HEK293 (cell line): Measurements from ENCODE around the gene MALT1.

ENCODE experiments used
- CTCF ChIA-PET: fragments of 350-600 bp; formaldehyde crosslinking; extraction: SDS; loops from one replicate; lab custom pipeline; 2021; ENCODE audit warnings: antibody characterized with exemption; lab: Yijun Ruan, JAX
- POLR2A ChIA-PET: fragments of 300-600 bp; formaldehyde crosslinking; extraction: SDS; loops from one replicate; lab custom pipeline; 2020; ENCODE audit warnings: antibody characterized with exemption, inconsistent platforms; lab: Yijun Ruan, JAX
- H3K27ac ChIP-seq: fragments of 200-500 bp; sonication (Bioruptor generic); 2 replicates; pipeline ENCODE4 v1.5.1; 2014; ENCODE audit warnings: low read depth, low read length, control low read depth, inconsistent platforms; ENCODE audit errors: extremely low read depth
- H3K36me3 ChIP-seq, 2 experiments: fragments of 200-500 bp in 1 of 2; sonication (Bioruptor generic) in 1 of 2; 1 replicate in 1 of 2; 2 replicates in 1 of 2; pipeline ENCODE4 v1.5.1; 2014 to 2017; ENCODE audit warnings: inconsistent platforms in 2 of 2, low read length in 2 of 2; ENCODE audit not compliant: control insufficient read depth in 2 of 2, insufficient read depth in 1 of 2
- H3K4me1 ChIP-seq: fragments of 200-500 bp; sonication (Bioruptor generic); 2 replicates; pipeline ENCODE4 v1.5.1; 2014; ENCODE audit warnings: mild to moderate bottlenecking, low read length, inconsistent platforms; ENCODE audit not compliant: control insufficient read depth, insufficient read depth
- H3K4me3 ChIP-seq: 2 replicates; pipeline ENCODE4 v1.5.1; 2011; ENCODE audit warnings: low read depth, mild to moderate bottlenecking, control low read depth, low read length, moderate library complexity
- H3K9me3 ChIP-seq: fragments of 200-500 bp; sonication (Bioruptor generic); 2 replicates; pipeline ENCODE4 v1.5.1; 2014; ENCODE audit warnings: low read depth, low read length, inconsistent platforms; ENCODE audit not compliant: control insufficient read depth, insufficient read depth
- HIC1 ChIP-seq: fragments of 450-650 bp; formaldehyde crosslinking; IDR thresholded peaks from 2 replicates; pipeline ENCODE4 v1.5.1; 2016; ENCODE audit warnings: missing biosample characterization, missing genetic modification characterization
- SETDB1 ChIP-seq: IDR thresholded peaks from one replicate; pipeline ENCODE4 v1.6.1; 2017; ENCODE audit warnings: mild to moderate bottlenecking, low read length, moderate library complexity, mixed read lengths; ENCODE audit not compliant: insufficient read length
- SP2 ChIP-seq: fragments of 450-650 bp; formaldehyde crosslinking; IDR thresholded peaks from 2 replicates; pipeline ENCODE4 v1.5.1; 2016; ENCODE audit warnings: missing biosample characterization, missing genetic modification characterization
- ZBTB11 ChIP-seq: fragments of 450-650 bp; formaldehyde crosslinking; conservative IDR thresholded peaks from 2 replicates; pipeline ENCODE4 v1.5.1; 2016; ENCODE audit warnings: low read depth, missing biosample characterization, missing genetic modification characterization
- ZNF433 ChIP-seq: fragments of 450-650 bp; formaldehyde crosslinking; IDR thresholded peaks from 2 replicates; pipeline ENCODE4 v1.5.1; 2016; ENCODE audit warnings: missing biosample characterization, missing genetic modification characterization, low read depth
- ZNF701 ChIP-seq: fragments of 450-650 bp; formaldehyde crosslinking; IDR thresholded peaks from 2 replicates; pipeline ENCODE4 v1.5.1; 2016; ENCODE audit warnings: missing biosample characterization, missing genetic modification characterization
- TF ChIP-seq, protein P1 (sequence below): sonication (generic); formaldehyde crosslinking; IDR thresholded peaks from 2 replicates; pipeline ENCODE4 v1.8.1; 2022; ENCODE audit warnings: mild to moderate bottlenecking, moderate library complexity, missing genetic modification reagents

MALT1 gene

GRCh38 chr18:58803978-58804377 lies 132.7 kb downstream of the MALT1 start:
- Histone ChIP-seq H3K4me1 (peaks cover 13% of the 10 kb centered on the region), H3K27ac (no peak overlapping the region), H3K36me3 (no peaks in the 10 kb centered on the region), H3K9me3 (no peaks in the 10 kb centered on the region), H3K4me3 (no peak overlapping the region)
- TF ChIP-seq SETDB1, result no peak
- TF ChIP-seq, protein P1, sequence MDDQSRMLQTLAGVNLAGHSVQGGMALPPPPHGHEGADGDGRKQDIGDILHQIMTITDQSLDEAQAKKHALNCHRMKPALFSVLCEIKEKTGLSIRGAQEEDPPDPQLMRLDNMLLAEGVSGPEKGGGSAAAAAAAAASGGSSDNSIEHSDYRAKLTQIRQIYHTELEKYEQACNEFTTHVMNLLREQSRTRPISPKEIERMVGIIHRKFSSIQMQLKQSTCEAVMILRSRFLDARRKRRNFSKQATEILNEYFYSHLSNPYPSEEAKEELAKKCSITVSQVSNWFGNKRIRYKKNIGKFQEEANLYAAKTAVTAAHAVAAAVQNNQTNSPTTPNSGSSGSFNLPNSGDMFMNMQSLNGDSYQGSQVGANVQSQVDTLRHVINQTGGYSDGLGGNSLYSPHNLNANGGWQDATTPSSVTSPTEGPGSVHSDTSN (CRISPR knock-in tag), result no peak
- no peak for TF ChIP-seq ZBTB11 (tag by site-specific recombination)
- no peak for TF ChIP-seq SP2
- no peak for TF ChIP-seq ZNF701 (tag by site-specific recombination)
- TF ChIP-seq ZNF433 (tag by site-specific recombination), result no peak
- no peak for TF ChIP-seq HIC1
- ChIA-PET CTCF (interaction anchor here (0.7 kb wide), 1 partner anchor 25 kb away, joined by 3 read pairs; no protein-coding TSS in a partner anchor), POLR2A (no interaction called here)
